ENCODE results near the gene SMAD6.
A peak's percentile ranks its signal among the peaks of the same experiment; 100 is the strongest.

Gene SMAD6

GRCh38 chr15:66702035-66702786 lies at the start of gene SMAD6:
SMAD6 (plus strand) TSS chr15:66702236; CDS start chr15:66703259, 1,023 bp downstream.
- peak within 1 kb of the TSS; percentile 31; the same call in 1 of the 2 replicates for H3K9ac ChIP-seq (ENCODE audit: low read length)

GRCh38 chr15:66652806-66653205 lies 49.2 kb upstream of the SMAD6 start:
- Histone ChIP-seq H4K20me1 (ENCODE audit: insufficient read depth, low read length) (no peaks in the 10 kb centered on the region), H3K9me2 (replicated peaks; ENCODE audit: insufficient read depth, low read length) (no peaks in the 10 kb centered on the region), H2AFZ (ENCODE audit: low read length) (no peak overlapping the region), H3K4me2 (ENCODE audit: low read depth, low read length) (no peak overlapping the region), H3K27ac (ENCODE audit: low read length) (no peak overlapping the region), H3F3A (ENCODE audit: insufficient read depth, low read length) (no peaks in the 10 kb centered on the region), H3K4me3 (ENCODE audit: low read length) (no peak overlapping the region), H3K9ac (ENCODE audit: low read length) (no peak overlapping the region), H3K9me3 (replicated peaks; ENCODE audit: insufficient read depth, low read length) (no peaks in the 10 kb centered on the region), H3K27me3 (replicated peaks; ENCODE audit: insufficient read depth, low read length) (no peaks in the 10 kb centered on the region), H3K79me2 (ENCODE audit: low read length) (no peaks in the 10 kb centered on the region), H3K36me3 (replicated peaks; ENCODE audit: insufficient read depth, low read length) (no peaks in the 10 kb centered on the region), H3K4me1 (ENCODE audit: low read length) (peaks cover 13% of the 10 kb centered on the region)
- TF ChIP-seq EZH2 (optimal IDR thresholded peaks at IDR 0.05; ENCODE audit: low read depth, low read length) (no peak), EZH2phosphoT487 (IDR thresholded peaks at IDR 0.05; ENCODE audit: low read length) (no peak), CTCF (IDR thresholded peaks at IDR 0.05; ENCODE audit: low read length) (no peak)
- DNase-seq = no peak

More at GRCh38 chr15:66702035-66702786, at the start of gene SMAD6:
- no peaks in the 10 kb centered on the region for H3K36me3 ChIP-seq (replicated peaks; ENCODE audit: insufficient read depth, low read length)
- peaks cover 12% of the 10 kb centered on the region; the same call in 1 of the 2 replicates for H3F3A ChIP-seq (ENCODE audit: insufficient read depth, low read length)
- H3K79me2 ChIP-seq (ENCODE audit: low read length) = no peaks in the 10 kb centered on the region
- peak; percentile 93 for DNase-seq
- H3K4me1 ChIP-seq (ENCODE audit: low read length) = peaks cover 4% of the 10 kb centered on the region; the same call in 1 of the 2 replicates
- no peaks in the 10 kb centered on the region for H4K20me1 ChIP-seq (ENCODE audit: insufficient read depth, low read length)
- peak within 1 kb of the TSS; percentile 73 for H3K4me3 ChIP-seq (ENCODE audit: low read length)
- no peaks in the 10 kb centered on the region for H3K9me3 ChIP-seq (replicated peaks; ENCODE audit: insufficient read depth, low read length)
- H3K27me3 ChIP-seq (replicated peaks; ENCODE audit: insufficient read depth, low read length) = peaks cover 34% of the 10 kb centered on the region
- H3K27ac ChIP-seq (ENCODE audit: low read length) = peak within 1 kb of the TSS; percentile 1; the same call in 1 of the 2 replicates
- TF ChIP-seq EZH2 (optimal IDR thresholded peaks at IDR 0.05; ENCODE audit: low read depth, low read length) = no peak
- no peak for TF ChIP-seq EZH2phosphoT487 (IDR thresholded peaks at IDR 0.05; ENCODE audit: low read length)
- TF ChIP-seq CTCF (IDR thresholded peaks at IDR 0.05; ENCODE audit: low read length) = no peak
- H2AFZ ChIP-seq (ENCODE audit: low read length) = peak within 1 kb of the TSS; percentile 85
- H3K4me2 ChIP-seq (ENCODE audit: low read depth, low read length) = peak within 1 kb of the TSS; percentile 82
- H3K9me2 ChIP-seq (replicated peaks; ENCODE audit: insufficient read depth, low read length) = no peaks in the 10 kb centered on the region

- no peaks in the 10 kb centered on the region for H3K27me3 ChIP-seq (replicated peaks; ENCODE audit: insufficient read depth, low read length)
- H3K9ac ChIP-seq (ENCODE audit: low read length) = no peak overlapping the region
- no peak overlapping the region for H3K4me3 ChIP-seq (ENCODE audit: low read length)
- no peak overlapping the region for H3K27ac ChIP-seq (ENCODE audit: low read length)
- no peaks in the 10 kb centered on the region for H3K79me2 ChIP-seq (ENCODE audit: low read length)
- H3K9me3 ChIP-seq (replicated peaks; ENCODE audit: insufficient read depth, low read length) = no peaks in the 10 kb centered on the region
- no peaks in the 10 kb centered on the region for H3F3A ChIP-seq (ENCODE audit: insufficient read depth, low read length)
- H3K9me2 ChIP-seq (replicated peaks; ENCODE audit: insufficient read depth, low read length) = no peaks in the 10 kb centered on the region
- no peak for TF ChIP-seq EZH2 (optimal IDR thresholded peaks at IDR 0.05; ENCODE audit: low read depth, low read length)
- TF ChIP-seq EZH2phosphoT487 (IDR thresholded peaks at IDR 0.05; ENCODE audit: low read length) = no peak
- TF ChIP-seq CTCF (IDR thresholded peaks at IDR 0.05; ENCODE audit: low read length) = no peak
- no peak overlapping the region for H3K4me2 ChIP-seq (ENCODE audit: low read depth, low read length)
- no peak for DNase-seq
- H3K4me1 ChIP-seq (ENCODE audit: low read length) = peaks cover 13% of the 10 kb centered on the region
- H3K36me3 ChIP-seq (replicated peaks; ENCODE audit: insufficient read depth, low read length) = no peaks in the 10 kb centered on the region
- no peak overlapping the region for H2AFZ ChIP-seq (ENCODE audit: low read length)
- H4K20me1 ChIP-seq (ENCODE audit: insufficient read depth, low read length) = no peaks in the 10 kb centered on the region
Measured at GRCh38 chr15:66653398-66653797, 48.6 kb upstream of the SMAD6 start.

All from MM.1S (cell line).